ENCODE measurements around the gene EVI5.

DNA sequence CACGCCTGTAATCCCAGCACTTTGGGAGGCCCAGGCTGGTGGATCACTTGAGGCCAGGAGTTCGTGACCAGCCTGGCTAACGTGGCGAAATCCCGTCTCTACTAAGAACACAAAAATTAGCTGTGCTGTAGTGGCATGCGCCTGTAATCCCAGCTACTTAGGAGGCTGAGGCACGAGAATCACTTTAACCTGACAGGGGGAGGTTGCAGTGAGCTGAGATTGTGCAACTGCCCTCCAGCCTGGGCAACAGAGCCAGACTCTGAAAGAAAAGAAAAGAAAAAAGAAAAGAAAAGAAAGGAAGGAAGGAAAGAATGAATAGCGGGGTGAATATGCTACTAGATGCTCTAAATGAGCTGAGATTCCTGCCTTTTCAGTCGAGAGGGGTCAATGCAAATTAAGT lies 305.3 kb downstream of the EVI5 start:
- TF ChIP-seq CTCF (IDR thresholded peaks at IDR 0.05) (no peak), POLR2A (IDR thresholded peaks at IDR 0.05) (no peak)
